Myocyte (in vitro differentiated cells): ENCODE data around the gene IPO11. TPM values are rescaled to one million over a fixed set of nuclear protein-coding genes. Genes with fewer than 3 reads are reported as not detected.
A peak's percentile ranks its signal among the peaks of the same experiment; 100 is the strongest.
"Not testable (repeated sequence)": the region's sequence is repeated elsewhere in the genome, so short reads cannot be mapped to it uniquely, and the experiment has no call there.

Experiments
- DNase-seq: peaks from one replicate; pipeline ENCODE4 v3.0.0-alpha.2; 2012; ENCODE audit warnings: low read depth
- total RNA-seq: library from RNA; depleted of rRNA; stranded (reverse); fragments of >200 nt; gene quantifications from 2 replicates; pipeline ENCODE4 v1.2.3, GENCODE V29; 2014

IPO11 gene
- total RNA-seq, 1 donor from 2014 or later, result 21.7 TPM

GRCh38 chr5:62642468-62642867 is 229.9 kb downstream of the IPO11 start:
- no peak for DNase-seq

- peak; percentile 56 for DNase-seq
Measured at GRCh38 chr5:62643556-62644451, 231.2 kb downstream of the IPO11 start.

- DNase-seq, result no peak
Measured at GRCh38 chr5:62645223-62645622, 232.7 kb downstream of the IPO11 start.

- DNase-seq, result no peak
Measured at GRCh38 chr5:62647241-62647640, 234.7 kb downstream of the IPO11 start.

- DNase-seq, result no peak
Measured at GRCh38 chr5:62649025-62649424, 236.5 kb downstream of the IPO11 start.

- DNase-seq, result no peak
Measured at GRCh38 chr5:62649476-62650113, 237.0 kb downstream of the IPO11 start.

GRCh38 chr5:62650197-62650596 is 237.6 kb downstream of the IPO11 start:
- DNase-seq, result no peak

- no peak for DNase-seq
Measured at GRCh38 chr5:62652225-62652624, 239.7 kb downstream of the IPO11 start.

GRCh38 chr5:62653001-62653863 is 240.7 kb downstream of the IPO11 start:
- no peak for DNase-seq

GRCh38 chr5:62653864-62654575 is 241.5 kb downstream of the IPO11 start:
- DNase-seq, result no peak

- DNase-seq, result not testable (repeated sequence)
Measured at GRCh38 chr5:62657772-62658171, 245.2 kb downstream of the IPO11 start.

GRCh38 chr5:62661126-62661525 is 248.6 kb downstream of the IPO11 start:
- no peak for DNase-seq

GRCh38 chr5:62662521-62662920 is 250.0 kb downstream of the IPO11 start:
- no peak for DNase-seq

GRCh38 chr5:62671479-62671878 is 258.9 kb downstream of the IPO11 start:
- DNase-seq, result no peak

- not testable (repeated sequence) for DNase-seq
Measured at GRCh38 chr5:62676596-62676995, 264.0 kb downstream of the IPO11 start.

Other genes starting within 250 kb of the IPO11 start
- gene KIF2A, start 106.6 kb upstream of the IPO11 start, total RNA-seq, result 46.5 and 57.2 TPM in 2 replicates
- gene DIMT1, start 8.9 kb upstream of the IPO11 start, total RNA-seq, result 28.5 and 35.3 TPM in 2 replicates
- 0.19 TPM in 1 of 2 replicates, not detected in the other for gene LRRC70, start 166.1 kb downstream of the IPO11 start, total RNA-seq